Measurements from ENCODE around the gene TMEM244.

DNA sequence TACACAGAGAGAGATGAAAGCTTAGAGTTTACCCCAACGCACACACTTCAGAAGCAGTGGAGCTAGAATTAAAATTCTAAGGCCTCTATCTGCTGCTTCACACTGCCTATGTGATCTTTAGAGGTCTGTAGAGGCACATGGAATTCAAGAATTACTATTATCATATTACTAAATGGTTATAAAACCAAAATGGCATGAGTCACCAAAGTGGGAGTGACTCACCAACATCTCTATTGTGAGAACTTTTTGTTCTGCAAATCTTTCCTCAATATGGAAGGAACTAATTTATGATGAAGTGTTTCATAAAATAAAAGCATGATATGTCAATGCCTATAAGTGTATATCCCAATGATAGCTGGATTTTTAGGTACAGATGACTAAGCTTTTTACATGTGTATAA is 28.5 kb upstream of the TMEM244 start:
- TF ChIP-seq, protein P1, sequence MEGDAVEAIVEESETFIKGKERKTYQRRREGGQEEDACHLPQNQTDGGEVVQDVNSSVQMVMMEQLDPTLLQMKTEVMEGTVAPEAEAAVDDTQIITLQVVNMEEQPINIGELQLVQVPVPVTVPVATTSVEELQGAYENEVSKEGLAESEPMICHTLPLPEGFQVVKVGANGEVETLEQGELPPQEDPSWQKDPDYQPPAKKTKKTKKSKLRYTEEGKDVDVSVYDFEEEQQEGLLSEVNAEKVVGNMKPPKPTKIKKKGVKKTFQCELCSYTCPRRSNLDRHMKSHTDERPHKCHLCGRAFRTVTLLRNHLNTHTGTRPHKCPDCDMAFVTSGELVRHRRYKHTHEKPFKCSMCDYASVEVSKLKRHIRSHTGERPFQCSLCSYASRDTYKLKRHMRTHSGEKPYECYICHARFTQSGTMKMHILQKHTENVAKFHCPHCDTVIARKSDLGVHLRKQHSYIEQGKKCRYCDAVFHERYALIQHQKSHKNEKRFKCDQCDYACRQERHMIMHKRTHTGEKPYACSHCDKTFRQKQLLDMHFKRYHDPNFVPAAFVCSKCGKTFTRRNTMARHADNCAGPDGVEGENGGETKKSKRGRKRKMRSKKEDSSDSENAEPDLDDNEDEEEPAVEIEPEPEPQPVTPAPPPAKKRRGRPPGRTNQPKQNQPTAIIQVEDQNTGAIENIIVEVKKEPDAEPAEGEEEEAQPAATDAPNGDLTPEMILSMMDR (IDR thresholded peaks at IDR 0.05 in 4 of 5, conservative IDR thresholded peaks at IDR 0.05 in 1 of 5) = no peak
- TF ChIP-seq POLR2A (IDR thresholded peaks at IDR 0.05) = no peak

Data from gastrocnemius medialis (tissue), 4 donors.